GM23338 (cell line): ENCODE results near the gene TMPRSS2. TPM values are rescaled to one million over a fixed set of nuclear protein-coding genes. Genes with fewer than 3 reads are reported as not detected.

Experiments used
- ATAC-seq: fragments of 200-7000 bp; cut with Tn5 transposase; 3 replicates; pipeline ENCODE4 v1.9.1; 2020
- DNase-seq: peaks from one replicate; pipeline ENCODE4 v3.0.0-alpha.2; 2015; ENCODE audit warnings: low spot score
- H2AFZ ChIP-seq: fragments of 200-600 bp; sonication (generic); 2 replicates; pipeline ENCODE4 v1.8.0; 2016; ENCODE audit warnings: antibody characterized with exemption, mild to moderate bottlenecking, moderate library complexity
- H3F3A ChIP-seq: fragments of 200-600 bp; sonication (generic); replicated peaks from 2 replicates; pipeline ENCODE4 v1.8.0; 2017; ENCODE audit warnings: antibody characterized with exemption, mixed run types, low read depth
- H3K27ac ChIP-seq: fragments of 200-600 bp; sonication (generic); 2 replicates; pipeline ENCODE4 v1.6.1; 2016; ENCODE audit warnings: low read depth
- H3K27me3 ChIP-seq: fragments of 200-600 bp; sonication (generic); 2 replicates; pipeline ENCODE4 v1.8.0; 2016; ENCODE audit warnings: mild to moderate bottlenecking, mixed run types, moderate library complexity; ENCODE audit not compliant: insufficient read depth
- H3K36me3 ChIP-seq: fragments of 200-600 bp; sonication (generic); 2 replicates; pipeline ENCODE4 v1.8.0; 2016; ENCODE audit warnings: mild to moderate bottlenecking; ENCODE audit not compliant: insufficient read depth
- H3K4me1 ChIP-seq: fragments of 200-600 bp; sonication (generic); 2 replicates; pipeline ENCODE4 v1.8.0; 2016; ENCODE audit warnings: mild to moderate bottlenecking, moderate library complexity; ENCODE audit not compliant: insufficient read depth
- H3K4me2 ChIP-seq: fragments of 200-600 bp; sonication (generic); 2 replicates; pipeline ENCODE4 v1.7.1; 2017; ENCODE audit warnings: mixed run types
- H3K4me3 ChIP-seq: fragments of 200-600 bp; sonication (generic); 2 replicates; pipeline ENCODE4 v1.6.1; 2016; ENCODE audit warnings: mixed run types
- H3K79me2 ChIP-seq: fragments of 200-600 bp; sonication (generic); replicated peaks from 2 replicates; pipeline ENCODE4 v1.8.0; 2017; ENCODE audit warnings: mild to moderate bottlenecking; ENCODE audit not compliant: insufficient read depth
- H3K9me2 ChIP-seq: fragments of 200-600 bp; sonication (generic); 2 replicates; pipeline ENCODE4 v1.8.0; 2017; ENCODE audit not compliant: insufficient read depth
- H4K20me1 ChIP-seq: fragments of 200-600 bp; sonication (generic); replicated peaks from 2 replicates; pipeline ENCODE4 v1.8.0; 2017; ENCODE audit warnings: mild to moderate bottlenecking; ENCODE audit not compliant: insufficient read depth
- H3K27ac Mint-ChIP-seq: 2 replicates; pipeline ENCODE4 v1.8.0; 2020; ENCODE audit warnings: inconsistent platforms, mild to moderate bottlenecking, moderate library complexity, mixed read lengths
- H3K27me3 Mint-ChIP-seq: 3 replicates; pipeline ENCODE4 v1.8.0; 2022; ENCODE audit warnings: low read depth, mild to moderate bottlenecking, moderate library complexity, mixed read lengths, inconsistent platforms; ENCODE audit not compliant: insufficient read depth, poor library complexity
- H3K36me3 Mint-ChIP-seq: 3 replicates; pipeline ENCODE4 v1.8.0; 2021; ENCODE audit warnings: low read depth, mild to moderate bottlenecking, inconsistent platforms, moderate library complexity, mixed read lengths
- H3K4me1 Mint-ChIP-seq: 3 replicates; pipeline ENCODE4 v1.8.0; 2020; ENCODE audit warnings: mild to moderate bottlenecking, inconsistent platforms, mixed read lengths
- H3K4me3 Mint-ChIP-seq: 3 replicates; pipeline ENCODE4 v1.8.0; 2021; ENCODE audit warnings: moderate library complexity, mild to moderate bottlenecking, inconsistent platforms, mixed read lengths
- H3K9me3 Mint-ChIP-seq: 3 replicates; pipeline ENCODE4 v1.8.0; 2020; ENCODE audit warnings: moderate library complexity, mild to moderate bottlenecking, inconsistent platforms, mixed read lengths
- CREB1 ChIP-seq: fragments of 250-450 bp; sonication (Bioruptor Pico); IDR thresholded peaks from 2 replicates; pipeline ENCODE4 v1.5.0; 2020; ENCODE audit warnings: low read depth, mild to moderate bottlenecking, moderate library complexity
- EZH2 ChIP-seq: fragments of 200-600 bp; sonication (generic); IDR thresholded peaks from one replicate; pipeline ENCODE4 v1.8.0; 2017; ENCODE audit warnings: antibody characterized with exemption, mild to moderate bottlenecking, low read depth; ENCODE audit not compliant: unreplicated experiment
- NANOG ChIP-seq: IDR thresholded peaks from 2 replicates; pipeline ENCODE4 v1.6.1; 2016; ENCODE audit warnings: antibody characterized with exemption, borderline replicate concordance
- STAT1 ChIP-seq: IDR thresholded peaks from one replicate; pipeline ENCODE4 v1.6.1; 2016; ENCODE audit warnings: antibody characterized with exemption; ENCODE audit not compliant: unreplicated experiment
- polyA plus RNA-seq: library from polyadenylated mRNA; unstranded; fragments of >200 nt; fragmentation: Nextera tagmentation; extraction: Ambion mirVana; gene quantifications from 2 replicates; pipeline ENCODE4 v1.2.1, GENCODE V29; 2016
- total RNA-seq: library from RNA; depleted of rRNA; stranded (reverse); fragments of >200 nt; shearing (Covaris generic); gene quantifications from 2 replicates; pipeline ENCODE4 v1.2.3, GENCODE V29; 2014
- TF ChIP-seq, protein P1 (sequence below): fragments of 250-450 bp; sonication (Bioruptor Pico); IDR thresholded peaks from 2 replicates; pipeline ENCODE4 v1.5.0; 2020; ENCODE audit warnings: mild to moderate bottlenecking, moderate library complexity
- TF ChIP-seq, protein P2 (sequence below), 2 experiments: fragments of 200-600 bp in 1 of 2; sonication (generic) in 1 of 2; conservative IDR thresholded peaks; 2 replicates each; pipeline versions ENCODE4 v1.5.1 to v1.6.1; 2016 to 2017; ENCODE audit warnings: antibody characterized with exemption in 2 of 2, low read depth in 2 of 2, mild to moderate bottlenecking in 2 of 2, moderate library complexity in 1 of 2

The TMPRSS2 gene
- total and polyA plus RNA-seq, 2 experiments from 2014 or later, result 2.3 to 4.9 TPM

DNA sequence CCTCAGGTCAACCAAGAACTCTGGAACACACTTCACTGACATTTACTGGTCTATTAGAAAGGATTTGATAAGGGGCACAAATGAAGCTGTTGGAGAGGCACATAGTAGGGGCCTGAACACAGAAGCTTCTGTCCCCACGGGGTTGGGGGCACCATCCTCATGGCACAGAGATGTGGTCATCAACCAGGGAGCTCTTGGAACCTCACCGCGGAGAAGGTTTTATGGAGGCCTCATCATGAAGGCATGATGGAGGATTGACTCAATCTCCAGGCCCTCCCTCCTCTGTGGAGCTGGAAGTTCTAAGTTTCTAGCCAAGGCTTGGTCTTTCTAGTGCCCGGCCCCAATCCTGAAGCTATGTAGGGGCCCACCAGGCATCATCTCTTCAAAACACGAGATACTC lies 58.3 kb downstream of the TMPRSS2 start:
- no peak overlapping the region for H3K27ac ChIP-seq
- H3K36me3 Mint-ChIP-seq, result peaks cover 10% of the 10 kb centered on the region; the same call in 1 of the 3 replicates
- H3K4me1 ChIP-seq, result no peaks in the 10 kb centered on the region
- H3K4me3 ChIP-seq, result no peak overlapping the region
- TF ChIP-seq, protein P1, sequence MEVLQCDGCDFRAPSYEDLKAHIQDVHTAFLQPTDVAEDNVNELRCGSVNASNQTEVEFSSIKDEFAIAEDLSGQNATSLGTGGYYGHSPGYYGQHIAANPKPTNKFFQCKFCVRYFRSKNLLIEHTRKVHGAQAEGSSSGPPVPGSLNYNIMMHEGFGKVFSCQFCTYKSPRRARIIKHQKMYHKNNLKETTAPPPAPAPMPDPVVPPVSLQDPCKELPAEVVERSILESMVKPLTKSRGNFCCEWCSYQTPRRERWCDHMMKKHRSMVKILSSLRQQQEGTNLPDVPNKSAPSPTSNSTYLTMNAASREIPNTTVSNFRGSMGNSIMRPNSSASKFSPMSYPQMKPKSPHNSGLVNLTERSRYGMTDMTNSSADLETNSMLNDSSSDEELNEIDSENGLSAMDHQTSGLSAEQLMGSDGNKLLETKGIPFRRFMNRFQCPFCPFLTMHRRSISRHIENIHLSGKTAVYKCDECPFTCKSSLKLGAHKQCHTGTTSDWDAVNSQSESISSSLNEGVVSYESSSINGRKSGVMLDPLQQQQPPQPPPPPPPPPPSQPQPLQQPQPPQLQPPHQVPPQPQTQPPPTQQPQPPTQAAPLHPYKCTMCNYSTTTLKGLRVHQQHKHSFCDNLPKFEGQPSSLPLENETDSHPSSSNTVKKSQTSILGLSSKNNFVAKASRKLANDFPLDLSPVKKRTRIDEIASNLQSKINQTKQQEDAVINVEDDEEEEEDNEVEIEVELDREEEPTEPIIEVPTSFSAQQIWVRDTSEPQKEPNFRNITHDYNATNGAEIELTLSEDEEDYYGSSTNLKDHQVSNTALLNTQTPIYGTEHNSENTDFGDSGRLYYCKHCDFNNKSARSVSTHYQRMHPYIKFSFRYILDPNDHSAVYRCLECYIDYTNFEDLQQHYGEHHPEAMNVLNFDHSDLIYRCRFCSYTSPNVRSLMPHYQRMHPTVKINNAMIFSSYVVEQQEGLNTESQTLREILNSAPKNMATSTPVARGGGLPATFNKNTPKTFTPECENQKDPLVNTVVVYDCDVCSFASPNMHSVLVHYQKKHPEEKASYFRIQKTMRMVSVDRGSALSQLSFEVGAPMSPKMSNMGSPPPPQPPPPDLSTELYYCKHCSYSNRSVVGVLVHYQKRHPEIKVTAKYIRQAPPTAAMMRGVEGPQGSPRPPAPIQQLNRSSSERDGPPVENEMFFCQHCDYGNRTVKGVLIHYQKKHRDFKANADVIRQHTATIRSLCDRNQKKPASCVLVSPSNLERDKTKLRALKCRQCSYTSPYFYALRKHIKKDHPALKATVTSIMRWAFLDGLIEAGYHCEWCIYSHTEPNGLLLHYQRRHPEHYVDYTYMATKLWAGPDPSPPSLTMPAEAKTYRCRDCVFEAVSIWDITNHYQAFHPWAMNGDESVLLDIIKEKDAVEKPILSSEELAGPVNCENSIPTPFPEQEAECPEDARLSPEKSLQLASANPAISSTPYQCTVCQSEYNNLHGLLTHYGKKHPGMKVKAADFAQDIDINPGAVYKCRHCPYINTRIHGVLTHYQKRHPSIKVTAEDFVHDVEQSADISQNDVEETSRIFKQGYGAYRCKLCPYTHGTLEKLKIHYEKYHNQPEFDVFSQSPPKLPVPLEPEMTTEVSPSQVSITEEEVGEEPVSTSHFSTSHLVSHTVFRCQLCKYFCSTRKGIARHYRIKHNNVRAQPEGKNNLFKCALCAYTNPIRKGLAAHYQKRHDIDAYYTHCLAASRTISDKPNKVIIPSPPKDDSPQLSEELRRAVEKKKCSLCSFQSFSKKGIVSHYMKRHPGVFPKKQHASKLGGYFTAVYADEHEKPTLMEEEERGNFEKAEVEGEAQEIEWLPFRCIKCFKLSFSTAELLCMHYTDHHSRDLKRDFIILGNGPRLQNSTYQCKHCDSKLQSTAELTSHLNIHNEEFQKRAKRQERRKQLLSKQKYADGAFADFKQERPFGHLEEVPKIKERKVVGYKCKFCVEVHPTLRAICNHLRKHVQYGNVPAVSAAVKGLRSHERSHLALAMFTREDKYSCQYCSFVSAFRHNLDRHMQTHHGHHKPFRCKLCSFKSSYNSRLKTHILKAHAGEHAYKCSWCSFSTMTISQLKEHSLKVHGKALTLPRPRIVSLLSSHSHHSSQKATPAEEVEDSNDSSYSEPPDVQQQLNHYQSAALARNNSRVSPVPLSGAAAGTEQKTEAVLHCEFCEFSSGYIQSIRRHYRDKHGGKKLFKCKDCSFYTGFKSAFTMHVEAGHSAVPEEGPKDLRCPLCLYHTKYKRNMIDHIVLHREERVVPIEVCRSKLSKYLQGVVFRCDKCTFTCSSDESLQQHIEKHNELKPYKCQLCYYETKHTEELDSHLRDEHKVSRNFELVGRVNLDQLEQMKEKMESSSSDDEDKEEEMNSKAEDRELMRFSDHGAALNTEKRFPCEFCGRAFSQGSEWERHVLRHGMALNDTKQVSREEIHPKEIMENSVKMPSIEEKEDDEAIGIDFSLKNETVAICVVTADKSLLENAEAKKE (CRISPR knock-in tag), result no peak
- TF ChIP-seq NANOG (no peak), EZH2 (no peak), CREB1 (CRISPR knock-in tag) (no peak), STAT1 (no peak)
- TF ChIP-seq, protein P2, sequence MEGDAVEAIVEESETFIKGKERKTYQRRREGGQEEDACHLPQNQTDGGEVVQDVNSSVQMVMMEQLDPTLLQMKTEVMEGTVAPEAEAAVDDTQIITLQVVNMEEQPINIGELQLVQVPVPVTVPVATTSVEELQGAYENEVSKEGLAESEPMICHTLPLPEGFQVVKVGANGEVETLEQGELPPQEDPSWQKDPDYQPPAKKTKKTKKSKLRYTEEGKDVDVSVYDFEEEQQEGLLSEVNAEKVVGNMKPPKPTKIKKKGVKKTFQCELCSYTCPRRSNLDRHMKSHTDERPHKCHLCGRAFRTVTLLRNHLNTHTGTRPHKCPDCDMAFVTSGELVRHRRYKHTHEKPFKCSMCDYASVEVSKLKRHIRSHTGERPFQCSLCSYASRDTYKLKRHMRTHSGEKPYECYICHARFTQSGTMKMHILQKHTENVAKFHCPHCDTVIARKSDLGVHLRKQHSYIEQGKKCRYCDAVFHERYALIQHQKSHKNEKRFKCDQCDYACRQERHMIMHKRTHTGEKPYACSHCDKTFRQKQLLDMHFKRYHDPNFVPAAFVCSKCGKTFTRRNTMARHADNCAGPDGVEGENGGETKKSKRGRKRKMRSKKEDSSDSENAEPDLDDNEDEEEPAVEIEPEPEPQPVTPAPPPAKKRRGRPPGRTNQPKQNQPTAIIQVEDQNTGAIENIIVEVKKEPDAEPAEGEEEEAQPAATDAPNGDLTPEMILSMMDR (conservative IDR thresholded peaks at IDR 0.05; ENCODE audit: low read depth in 2 of 2), result no peak
- DNase-seq (no peak), ATAC-seq (no peak)
- no peak overlapping the region for H3K27ac Mint-ChIP-seq
- no peaks in the 10 kb centered on the region for H3F3A ChIP-seq
- H3K9me3 Mint-ChIP-seq, result no peaks in the 10 kb centered on the region
- H2AFZ ChIP-seq, result no peak overlapping the region
- H3K27me3 ChIP-seq, result no peaks in the 10 kb centered on the region
- H4K20me1 ChIP-seq, result no peaks in the 10 kb centered on the region
- H3K4me1 Mint-ChIP-seq, result peaks cover 18% of the 10 kb centered on the region
- no peaks in the 10 kb centered on the region for H3K79me2 ChIP-seq
- no peak overlapping the region for H3K4me3 Mint-ChIP-seq
- no peaks in the 10 kb centered on the region; the same call in 1 of the 2 replicates for H3K36me3 ChIP-seq
- peaks cover 4% of the 10 kb centered on the region for H3K27me3 Mint-ChIP-seq
- no peak overlapping the region for H3K4me2 ChIP-seq
- H3K9me2 ChIP-seq, result peaks cover 7% of the 10 kb centered on the region; the same call in 1 of the 2 replicates
